HG02885 (cell line): ENCODE data around the gene NELFE.
"Not testable (repeated sequence)": the region's sequence is repeated elsewhere in the genome, so short reads cannot be mapped to it uniquely, and the experiment has no call there.

Experiments
- ATAC-seq: cut with Tn5 transposase; IDR thresholded peaks from one replicate; pipeline ENCODE4 v1.9.1; 2021; ENCODE audit warnings: mild to moderate bottlenecking; ENCODE audit not compliant: unreplicated experiment, poor library complexity

The NELFE gene

GRCh38 chr6:31976065-31976464 is 17.3 kb upstream of the NELFE start:
- not testable (repeated sequence) for ATAC-seq

- no peak for ATAC-seq
Measured at GRCh38 chr6:31972709-31973350, 14.1 kb upstream of the NELFE start.

- peak; percentile 94 for ATAC-seq
Measured at GRCh38 chr6:31971993-31972708, 13.4 kb upstream of the NELFE start, which contains the start of gene DXO. Gene DXO, minus strand, starts transcription at chr6:31972138. Its CDS starts 463 bp downstream, at chr6:31971675.

GRCh38 chr6:31971279-31971992 is 12.7 kb upstream of the NELFE start:
- no peak for ATAC-seq

GRCh38 chr6:31970604-31971271 is 12.0 kb upstream of the NELFE start:
- no peak for ATAC-seq

- ATAC-seq, result no peak
Measured at GRCh38 chr6:31969712-31970603, 11.2 kb upstream of the NELFE start.

GRCh38 chr6:31968791-31969711 is 10.3 kb upstream of the NELFE start:
- ATAC-seq, result no peak

GRCh38 chr6:31968326-31968725 is 9.6 kb upstream of the NELFE start:
- no peak for ATAC-seq

- ATAC-seq, result no peak
Measured at GRCh38 chr6:31967926-31968320, 9.2 kb upstream of the NELFE start.

- ATAC-seq, result no peak
Measured at GRCh38 chr6:31966997-31967925, 8.5 kb upstream of the NELFE start.

- ATAC-seq, result no peak
Measured at GRCh38 chr6:31966506-31966905, 7.7 kb upstream of the NELFE start.

GRCh38 chr6:31965700-31966099 is 6.9 kb upstream of the NELFE start:
- ATAC-seq, result no peak

GRCh38 chr6:31963921-31964320 is 5.2 kb upstream of the NELFE start:
- ATAC-seq, result no peak

GRCh38 chr6:31961616-31962015 is 2.8 kb upstream of the NELFE start:
- no peak for ATAC-seq

- ATAC-seq, result peak; percentile 2
Measured at GRCh38 chr6:31958412-31958740, 395 bp downstream of the NELFE start.

- ATAC-seq, result no peak
Measured at GRCh38 chr6:31956796-31957195, 2.0 kb downstream of the NELFE start.

GRCh38 chr6:31954511-31954910 is 4.3 kb downstream of the NELFE start:
- ATAC-seq, result no peak

- no peak for ATAC-seq
Measured at GRCh38 chr6:31952890-31953289, 5.9 kb downstream of the NELFE start.
